GM18907 (cell line): ENCODE measurements around the gene HADHB.

Experiments used
- ATAC-seq: cut with Tn5 transposase; IDR thresholded peaks from one replicate; pipeline ENCODE4 v1.9.1; 2021; ENCODE audit warnings: mild to moderate bottlenecking, moderate library complexity; ENCODE audit not compliant: unreplicated experiment

HADHB gene

DNA sequence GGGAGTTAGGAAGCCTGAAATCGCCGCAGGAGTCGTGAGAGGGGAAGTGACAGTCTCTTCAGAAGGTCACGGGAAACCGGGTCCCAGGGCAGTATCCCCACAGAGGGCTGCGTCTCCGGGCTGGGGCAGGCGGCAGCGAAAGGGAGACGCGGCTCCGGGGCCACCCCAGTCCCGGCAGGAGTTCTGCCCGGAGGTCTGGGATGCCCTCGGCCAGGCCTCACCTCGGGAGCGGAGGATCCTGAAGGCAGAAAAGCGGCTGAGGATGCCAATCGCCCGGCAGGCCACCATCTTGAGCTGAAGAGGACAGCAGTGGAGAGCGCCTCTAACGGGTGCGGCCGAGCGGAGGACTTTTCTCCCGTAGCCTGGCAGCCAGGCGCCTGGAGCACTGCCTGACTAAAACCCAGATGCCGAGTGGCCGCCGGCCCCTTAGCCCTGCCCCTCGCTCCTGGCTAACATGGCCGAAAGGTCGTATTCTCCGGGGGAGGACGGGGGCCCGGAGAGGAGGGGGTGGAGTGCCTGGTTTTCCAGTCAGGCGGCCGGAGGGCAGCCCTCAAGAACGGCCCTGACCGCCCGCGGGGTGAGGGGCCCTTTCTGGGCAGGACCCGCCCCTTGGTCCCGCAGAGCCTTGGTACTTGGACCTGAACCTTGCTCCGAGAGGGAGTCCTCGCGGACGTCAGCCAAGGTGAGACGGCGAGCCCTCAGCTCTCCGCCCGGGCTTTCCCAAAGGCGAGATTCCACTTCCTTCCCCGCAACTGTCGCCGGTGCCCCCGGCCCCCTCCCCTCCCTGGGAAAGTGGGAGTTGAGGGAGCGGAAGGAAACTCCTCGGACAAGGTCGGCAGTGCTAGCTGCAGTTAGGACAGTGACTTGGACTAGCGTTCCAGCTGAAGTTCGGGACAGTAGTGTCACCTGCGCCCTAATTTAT, at the start of gene HADHB, which contains the start of gene HADHA:
TSS of gene HADHB (plus strand) at position 631 of the 922 bp plus-strand sequence. CDS start 9,316 bp downstream, outside the sequence.
TSS of gene HADHA (minus strand) at position 324 of the 922 bp plus-strand sequence. CDS start at position 288, 36 bp downstream.
- peak; percentile 73 for ATAC-seq

DNA sequence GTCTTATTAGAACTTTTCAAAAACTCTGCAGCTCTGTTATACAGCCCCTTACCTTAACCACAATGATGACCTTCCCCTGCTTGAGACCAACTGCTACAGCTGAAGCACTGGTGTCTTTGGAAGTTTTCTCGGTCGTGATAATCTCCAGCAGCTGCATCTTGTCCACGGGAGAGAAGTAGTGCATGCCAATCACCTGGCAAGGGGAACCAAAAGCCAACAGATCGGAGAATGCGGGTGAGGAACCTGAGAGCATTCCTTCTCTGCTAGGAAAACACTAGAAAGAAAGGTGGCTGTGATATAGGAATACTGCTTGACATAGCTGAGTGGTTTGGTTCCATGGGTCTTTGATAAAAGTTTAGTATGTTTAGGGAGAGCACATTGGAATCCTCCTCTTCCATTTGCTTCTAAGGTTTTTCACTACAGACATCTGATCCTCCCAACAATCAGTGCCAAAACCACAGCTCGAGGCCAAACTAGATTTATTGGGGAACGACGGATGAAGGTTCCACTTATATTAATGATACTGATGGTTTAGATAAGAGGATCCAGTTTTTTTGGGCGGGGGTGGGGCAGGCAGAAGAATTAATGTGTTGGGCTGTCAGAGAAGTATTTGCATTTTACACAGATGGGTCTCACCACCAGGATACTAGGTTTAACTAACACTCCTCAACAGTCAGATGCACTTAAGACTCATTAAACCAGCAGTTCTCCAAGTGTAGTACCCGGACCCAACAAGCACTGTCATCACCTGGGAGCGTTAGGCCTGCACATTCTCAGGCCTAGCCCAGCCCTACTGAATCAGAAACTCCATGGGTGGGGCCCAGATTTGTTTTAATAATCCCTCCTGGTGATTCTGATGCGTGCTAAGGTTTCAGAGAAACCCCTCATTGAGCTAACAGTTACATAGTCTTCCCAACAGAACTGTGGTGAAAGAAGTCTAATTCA, 49.4 kb upstream of the HADHB start:
- no peak for ATAC-seq

GRCh38 chr2:26196683-26197418, 47.9 kb upstream of the HADHB start:
- ATAC-seq, result no peak

GRCh38 chr2:26197516-26197915, 47.2 kb upstream of the HADHB start:
- no peak for ATAC-seq

DNA sequence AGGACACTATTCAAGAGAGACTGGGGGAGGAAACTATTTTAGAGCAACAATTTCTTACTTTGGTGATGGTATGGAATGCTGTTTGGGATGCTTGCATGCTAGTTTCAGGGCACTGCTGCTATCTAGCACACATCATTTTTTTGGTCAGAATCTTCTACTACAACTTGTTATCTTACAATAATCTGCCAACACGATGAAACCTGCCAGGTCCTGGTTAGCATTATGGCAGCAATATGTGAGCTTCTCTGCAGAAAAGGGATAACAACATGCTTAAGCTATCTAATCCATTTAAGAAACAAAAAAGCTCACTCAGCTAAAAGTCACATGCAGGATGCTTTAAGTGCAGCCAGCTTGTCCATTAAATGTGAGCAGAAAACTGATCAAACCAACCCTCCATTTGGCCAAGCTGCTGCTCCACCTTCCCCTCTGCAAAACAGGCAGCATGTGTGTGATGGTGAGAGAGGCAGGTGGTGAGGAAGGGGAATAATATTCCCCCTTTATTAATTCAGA, 41.7 kb upstream of the HADHB start:
- no peak for ATAC-seq

DNA sequence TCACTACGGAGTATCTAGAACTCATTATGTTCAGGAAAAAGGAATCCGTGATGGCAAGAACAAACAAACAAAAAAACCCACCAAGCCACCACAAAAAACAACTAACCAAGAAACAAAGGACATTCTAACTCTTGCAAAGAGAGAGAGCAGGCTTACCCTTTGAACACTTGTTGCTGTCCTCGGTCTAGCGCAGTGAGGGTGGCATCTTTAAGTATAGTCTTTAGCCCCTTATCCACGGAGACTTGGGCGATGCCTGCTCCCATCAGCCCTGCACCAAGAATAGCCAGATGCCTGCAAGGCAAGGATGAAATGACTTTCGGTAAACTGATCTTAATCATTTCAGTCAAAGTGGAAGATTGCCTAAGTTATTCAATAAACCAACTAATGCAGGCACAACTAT, 40.8 kb upstream of the HADHB start:
- no peak for ATAC-seq

GRCh38 chr2:26212011-26212410, 32.7 kb upstream of the HADHB start:
- ATAC-seq, result no peak

DNA sequence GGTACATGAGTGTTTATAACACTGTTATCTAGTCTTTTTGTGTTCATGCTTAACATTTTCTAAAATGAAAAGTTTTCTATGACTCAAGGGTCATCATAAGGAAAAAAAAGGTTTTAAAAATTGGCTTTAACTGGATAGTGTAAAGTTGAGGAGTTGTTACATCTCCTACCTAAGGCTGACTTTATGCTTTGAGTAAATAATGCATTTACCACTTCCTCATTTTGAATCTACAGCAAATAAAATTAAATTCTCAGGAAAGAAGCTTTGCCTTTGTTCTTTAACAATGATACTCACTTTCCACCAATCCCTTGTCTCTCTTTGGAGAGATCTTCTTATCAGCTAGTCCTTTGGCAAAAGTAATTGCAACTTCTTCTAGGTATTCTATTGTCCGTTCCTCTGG, 30.0 kb upstream of the HADHB start:
- ATAC-seq, result no peak

- ATAC-seq, result no peak
These were observed 28.9 kb upstream of the HADHB start for GRCh38 chr2:26215833-26216232.

- no peak for ATAC-seq
These were observed 28.2 kb upstream of the HADHB start for GRCh38 chr2:26216587-26216986.

DNA sequence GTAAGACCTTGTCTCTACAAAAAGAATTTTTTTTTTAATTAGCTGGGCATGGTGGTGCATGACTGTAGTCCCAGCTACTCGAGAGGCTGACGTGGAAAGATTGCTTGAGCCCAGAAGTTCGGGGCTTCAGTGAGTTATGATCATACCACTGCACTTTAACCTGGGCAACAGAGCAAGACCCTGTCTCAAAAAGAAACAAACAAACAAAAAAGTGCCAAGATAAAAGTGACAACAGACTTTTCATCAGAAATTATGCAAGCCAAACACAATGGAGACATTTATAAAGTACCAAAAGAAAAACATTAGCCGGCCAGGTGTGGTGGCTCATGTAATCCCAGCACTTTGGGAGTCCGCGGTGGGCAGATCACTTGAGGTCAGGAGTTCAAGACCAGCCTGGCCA, 27.0 kb upstream of the HADHB start:
- ATAC-seq, result no peak

- ATAC-seq, result no peak
These were observed 21.7 kb upstream of the HADHB start for GRCh38 chr2:26223018-26223417.

- no peak for ATAC-seq
These were observed 20.6 kb upstream of the HADHB start for GRCh38 chr2:26224095-26224494.

DNA sequence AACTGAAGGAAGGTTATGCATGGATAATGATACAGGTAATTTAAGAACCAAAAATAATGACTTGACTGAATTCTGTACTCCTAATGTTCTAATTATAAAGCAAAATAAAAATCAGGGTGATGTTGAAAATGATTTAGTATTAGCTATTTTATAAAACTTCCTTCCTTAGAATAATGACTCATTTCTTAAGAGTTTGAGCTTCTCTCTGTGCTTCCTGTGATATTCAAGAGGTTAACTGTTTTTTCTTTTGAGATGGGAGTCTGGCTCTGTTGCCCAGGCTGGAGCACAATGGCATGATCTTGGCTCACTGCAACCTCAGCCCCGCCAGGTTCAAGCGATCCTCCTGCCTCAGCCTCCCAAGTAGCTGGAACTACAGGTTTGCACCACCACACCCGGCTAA, 15.1 kb upstream of the HADHB start:
- ATAC-seq, result no peak

DNA sequence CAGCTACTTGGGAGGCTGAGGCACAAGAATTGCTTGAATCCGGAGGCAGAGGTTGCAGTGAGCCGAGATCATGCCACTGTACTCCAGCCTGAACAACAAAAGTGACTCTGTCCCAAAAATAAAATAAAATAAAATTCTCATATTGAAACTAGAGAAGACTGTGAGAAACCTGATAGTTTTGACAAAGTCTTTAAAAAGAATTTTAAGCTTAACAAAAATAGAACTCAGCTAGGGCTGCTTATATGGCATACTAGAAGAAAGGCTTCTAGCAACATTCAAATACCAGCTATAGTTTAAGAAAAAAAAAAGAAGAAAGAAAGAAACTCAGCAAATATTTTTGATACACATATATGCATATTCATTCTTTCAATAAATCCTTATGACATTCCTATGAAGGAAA, 13.9 kb upstream of the HADHB start:
- ATAC-seq, result no peak

GRCh38 chr2:26235089-26235488, 9.7 kb upstream of the HADHB start:
- ATAC-seq, result no peak

GRCh38 chr2:26237868-26238267, 6.9 kb upstream of the HADHB start:
- ATAC-seq, result no peak

- ATAC-seq, result no peak
These were observed 6.3 kb upstream of the HADHB start for GRCh38 chr2:26238311-26238958.

DNA sequence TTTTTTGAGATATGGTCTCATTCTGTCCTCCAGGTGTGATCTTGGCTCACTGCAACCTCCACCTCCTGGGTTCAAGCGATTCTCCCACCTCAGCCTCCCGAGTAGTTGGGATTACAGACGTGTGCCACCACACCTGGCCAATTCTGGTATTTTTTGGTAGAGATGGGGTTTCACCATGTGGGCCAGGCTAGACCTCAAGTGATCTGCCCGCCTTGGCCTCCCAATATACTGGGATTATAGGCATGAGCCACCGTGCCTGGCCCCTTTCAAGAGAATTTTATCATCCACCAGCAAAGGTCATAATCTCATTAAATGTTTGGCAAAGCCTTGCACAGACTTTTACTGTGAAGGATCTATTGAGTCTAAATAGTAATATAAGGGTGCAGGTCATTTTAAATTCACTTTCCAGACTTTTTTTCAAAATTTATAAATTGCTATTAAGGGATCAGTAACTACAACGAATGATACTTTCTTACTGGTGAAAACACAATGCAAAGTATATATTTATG, 2.8 kb upstream of the HADHB start:
- no peak for ATAC-seq
